CD4-positive, alpha-beta T cell treated with Interleukin-6 at 100 ng/mL for 8 hours (primary cell): ENCODE results near the gene GCDH.
"Not testable (repeated sequence)": the region's sequence is repeated elsewhere in the genome, so short reads cannot be mapped to it uniquely, and the experiment has no call there.

Source experiments
- DNase-seq: peaks from one replicate; pipeline ENCODE4 v3.0.0-alpha.2; 2020; ENCODE audit warnings: mixed read lengths, low spot score

Gene GCDH

GRCh38 chr19:12872941-12873890, 17.7 kb upstream of the GCDH start:
- peak; percentile 9 for DNase-seq

- no peak for DNase-seq
Measured at GRCh38 chr19:12873891-12874745, 16.8 kb upstream of the GCDH start.

- DNase-seq = no peak
Measured at GRCh38 chr19:12875086-12875485, 15.9 kb upstream of the GCDH start.

GRCh38 chr19:12880551-12881171, 10.3 kb upstream of the GCDH start:
- no peak for DNase-seq

- DNase-seq = peak; percentile 91
Measured at GRCh38 chr19:12881172-12881808, 9.7 kb upstream of the GCDH start, which contains the start of gene DNASE2. TSS of gene DNASE2 (minus strand) at chr19:12881449. CDS start at chr19:12881375, 74 bp downstream.

GRCh38 chr19:12882589-12882988, 8.4 kb upstream of the GCDH start:
- DNase-seq = no peak

GRCh38 chr19:12884202-12884601, 6.8 kb upstream of the GCDH start:
- DNase-seq = no peak

- no peak for DNase-seq
Measured at GRCh38 chr19:12884627-12884925, 6.4 kb upstream of the GCDH start.

GRCh38 chr19:12884926-12885748, 5.8 kb upstream of the GCDH start:
- peak; percentile 92 for DNase-seq

GRCh38 chr19:12885749-12886650, 5.0 kb upstream of the GCDH start:
- no peak for DNase-seq

- no peak for DNase-seq
Measured at GRCh38 chr19:12886651-12886968, 4.3 kb upstream of the GCDH start.

- no peak for DNase-seq
Measured at GRCh38 chr19:12886969-12887747, 3.8 kb upstream of the GCDH start, which contains the start of gene KLF1. TSS of gene KLF1 (minus strand) at chr19:12887201. CDS start at chr19:12887140, 61 bp downstream.

GRCh38 chr19:12888006-12888603, 2.9 kb upstream of the GCDH start:
- DNase-seq = no peak

- not testable (repeated sequence) for DNase-seq
Measured at GRCh38 chr19:12890299-12890786, 617 bp upstream of the GCDH start.

GRCh38 chr19:12891553-12892021, 627 bp downstream of the GCDH start:
- no peak for DNase-seq

- DNase-seq = no peak
Measured at GRCh38 chr19:12893582-12893981, 2.6 kb downstream of the GCDH start.

GRCh38 chr19:12896460-12896859, 5.5 kb downstream of the GCDH start:
- no peak for DNase-seq

- no peak for DNase-seq
Measured at GRCh38 chr19:12899891-12900518, 9.0 kb downstream of the GCDH start.
